Right lobe of liver (tissue), 4 donors: ENCODE results near the gene SLC12A3.

Source experiments
- POLR2A ChIP-seq: fragments of 450-650 bp; IDR thresholded peaks from one replicate; pipeline ENCODE4 v1.6.1; 2017; ENCODE audit warnings: antibody characterized with exemption, mild to moderate bottlenecking
- TF ChIP-seq, protein P1 (sequence below), 4 donors: fragments of 200-600 bp in 3 of 4; fragments of 450-650 bp in 1 of 4; IDR thresholded peaks; one replicate each; pipeline versions ENCODE4 v1.5.1 to v1.8.0; 2016 to 2022; ENCODE audit warnings: antibody characterized with exemption in 4 of 4, mild to moderate bottlenecking in 2 of 4
- donor health status: DM: no; HTN: no; CAD: no.
- donor health status: DM: no; HTN: no; CAD: no.
- donor health status: DM: no; HTN: yes; CAD: no.

DNA sequence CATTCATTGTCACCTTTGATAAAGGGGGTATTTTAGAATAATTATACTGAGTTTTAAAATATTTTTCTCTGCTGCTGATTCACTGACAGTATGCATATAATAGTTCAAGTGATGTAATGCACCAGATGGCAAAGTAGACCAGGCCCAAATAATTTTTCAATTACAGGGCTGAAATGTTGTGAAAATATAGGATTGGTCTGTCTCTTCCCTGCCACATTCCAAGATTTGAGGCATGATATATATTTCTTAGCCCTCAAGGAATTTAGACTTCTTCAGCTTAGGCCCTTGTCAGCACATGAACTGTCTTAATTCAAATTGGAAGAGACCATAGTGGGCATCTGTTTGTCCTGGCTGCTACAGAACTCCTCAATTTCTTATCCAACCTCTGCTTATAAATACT, 39.2 kb upstream of the SLC12A3 start:
- TF ChIP-seq POLR2A = no peak
- TF ChIP-seq, protein P1, sequence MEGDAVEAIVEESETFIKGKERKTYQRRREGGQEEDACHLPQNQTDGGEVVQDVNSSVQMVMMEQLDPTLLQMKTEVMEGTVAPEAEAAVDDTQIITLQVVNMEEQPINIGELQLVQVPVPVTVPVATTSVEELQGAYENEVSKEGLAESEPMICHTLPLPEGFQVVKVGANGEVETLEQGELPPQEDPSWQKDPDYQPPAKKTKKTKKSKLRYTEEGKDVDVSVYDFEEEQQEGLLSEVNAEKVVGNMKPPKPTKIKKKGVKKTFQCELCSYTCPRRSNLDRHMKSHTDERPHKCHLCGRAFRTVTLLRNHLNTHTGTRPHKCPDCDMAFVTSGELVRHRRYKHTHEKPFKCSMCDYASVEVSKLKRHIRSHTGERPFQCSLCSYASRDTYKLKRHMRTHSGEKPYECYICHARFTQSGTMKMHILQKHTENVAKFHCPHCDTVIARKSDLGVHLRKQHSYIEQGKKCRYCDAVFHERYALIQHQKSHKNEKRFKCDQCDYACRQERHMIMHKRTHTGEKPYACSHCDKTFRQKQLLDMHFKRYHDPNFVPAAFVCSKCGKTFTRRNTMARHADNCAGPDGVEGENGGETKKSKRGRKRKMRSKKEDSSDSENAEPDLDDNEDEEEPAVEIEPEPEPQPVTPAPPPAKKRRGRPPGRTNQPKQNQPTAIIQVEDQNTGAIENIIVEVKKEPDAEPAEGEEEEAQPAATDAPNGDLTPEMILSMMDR (IDR thresholded peaks at IDR 0.05) = no peak
